ENCODE measurements around the gene RUNX2.

Gene RUNX2

DNA sequence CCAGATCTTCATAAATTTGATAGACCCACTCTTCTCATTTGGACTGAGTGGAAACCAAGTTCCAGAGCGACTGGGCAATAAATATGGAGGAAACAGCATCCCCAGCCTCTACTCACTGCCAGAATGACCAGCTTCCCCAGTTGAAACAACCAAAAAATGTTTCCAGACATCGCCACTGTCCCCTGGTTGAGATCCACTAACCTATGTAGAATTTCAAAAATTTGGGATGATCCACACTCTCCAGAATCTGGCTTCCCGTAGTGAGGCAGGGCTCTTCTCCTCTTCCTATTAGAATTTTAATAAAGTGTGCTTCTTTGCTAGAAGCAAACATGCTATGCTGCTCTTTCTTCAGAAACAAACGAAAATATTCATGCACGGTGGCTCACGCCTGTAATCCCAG, 336.6 kb downstream of the RUNX2 start:
- Histone ChIP-seq H3K9me3 (ENCODE audit: low read length) (no peaks in the 10 kb centered on the region), H3K36me3 (ENCODE audit: insufficient read depth, low read length) (no peaks in the 10 kb centered on the region), H3K27me3 (ENCODE audit: insufficient read depth, low read length) (no peaks in the 10 kb centered on the region), H2AFZ (ENCODE audit: low read length) (no peak overlapping the region), H3K79me2 (ENCODE audit: insufficient read depth, low read length) (no peaks in the 10 kb centered on the region), H3K9ac (ENCODE audit: low read length) (no peak overlapping the region), H3K4me2 (ENCODE audit: low read length) (no peak overlapping the region), H4K20me1 (ENCODE audit: insufficient read depth, low read length) (no peaks in the 10 kb centered on the region), H3K4me3 (ENCODE audit: low read depth, low read length, poor library complexity, severe bottlenecking) (no peak overlapping the region), H3K27ac (ENCODE audit: low read depth, low read length, poor library complexity, severe bottlenecking) (no peak overlapping the region), H3K4me1 (ENCODE audit: insufficient read depth, low read length, severe bottlenecking) (peaks cover 22% of the 10 kb centered on the region), H3K9me2 (ENCODE audit: low read depth, low read length) (no peaks in the 10 kb centered on the region), H3F3A (ENCODE audit: insufficient read depth, low read length) (no peaks in the 10 kb centered on the region)
- TF ChIP-seq, protein P1, sequence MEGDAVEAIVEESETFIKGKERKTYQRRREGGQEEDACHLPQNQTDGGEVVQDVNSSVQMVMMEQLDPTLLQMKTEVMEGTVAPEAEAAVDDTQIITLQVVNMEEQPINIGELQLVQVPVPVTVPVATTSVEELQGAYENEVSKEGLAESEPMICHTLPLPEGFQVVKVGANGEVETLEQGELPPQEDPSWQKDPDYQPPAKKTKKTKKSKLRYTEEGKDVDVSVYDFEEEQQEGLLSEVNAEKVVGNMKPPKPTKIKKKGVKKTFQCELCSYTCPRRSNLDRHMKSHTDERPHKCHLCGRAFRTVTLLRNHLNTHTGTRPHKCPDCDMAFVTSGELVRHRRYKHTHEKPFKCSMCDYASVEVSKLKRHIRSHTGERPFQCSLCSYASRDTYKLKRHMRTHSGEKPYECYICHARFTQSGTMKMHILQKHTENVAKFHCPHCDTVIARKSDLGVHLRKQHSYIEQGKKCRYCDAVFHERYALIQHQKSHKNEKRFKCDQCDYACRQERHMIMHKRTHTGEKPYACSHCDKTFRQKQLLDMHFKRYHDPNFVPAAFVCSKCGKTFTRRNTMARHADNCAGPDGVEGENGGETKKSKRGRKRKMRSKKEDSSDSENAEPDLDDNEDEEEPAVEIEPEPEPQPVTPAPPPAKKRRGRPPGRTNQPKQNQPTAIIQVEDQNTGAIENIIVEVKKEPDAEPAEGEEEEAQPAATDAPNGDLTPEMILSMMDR (IDR thresholded peaks at IDR 0.05; ENCODE audit: low read length), result no peak
- TF ChIP-seq EZH2 (IDR thresholded peaks at IDR 0.05; ENCODE audit: borderline replicate concordance, low read length), result no peak

- no peaks in the 10 kb centered on the region for H3F3A ChIP-seq (ENCODE audit: insufficient read depth, low read length)
- no peak for TF ChIP-seq EZH2 (IDR thresholded peaks at IDR 0.05; ENCODE audit: borderline replicate concordance, low read length)
- TF ChIP-seq, protein P1 (IDR thresholded peaks at IDR 0.05; ENCODE audit: low read length), result no peak
- no peak overlapping the region for H3K4me2 ChIP-seq (ENCODE audit: low read length)
- no peaks in the 10 kb centered on the region for H4K20me1 ChIP-seq (ENCODE audit: insufficient read depth, low read length)
- H3K4me3 ChIP-seq (ENCODE audit: low read depth, low read length, poor library complexity, severe bottlenecking), result no peak overlapping the region
- H3K9ac ChIP-seq (ENCODE audit: low read length), result no peak overlapping the region
- H2AFZ ChIP-seq (ENCODE audit: low read length), result no peak overlapping the region
- no peaks in the 10 kb centered on the region for H3K36me3 ChIP-seq (ENCODE audit: insufficient read depth, low read length)
- H3K9me2 ChIP-seq (ENCODE audit: low read depth, low read length), result no peaks in the 10 kb centered on the region
- no peaks in the 10 kb centered on the region for H3K9me3 ChIP-seq (ENCODE audit: low read length)
- peaks cover 17% of the 10 kb centered on the region for H3K4me1 ChIP-seq (ENCODE audit: insufficient read depth, low read length, severe bottlenecking)
- H3K27ac ChIP-seq (ENCODE audit: low read depth, low read length, poor library complexity, severe bottlenecking), result no peak overlapping the region
- no peaks in the 10 kb centered on the region for H3K79me2 ChIP-seq (ENCODE audit: insufficient read depth, low read length)
- H3K27me3 ChIP-seq (ENCODE audit: insufficient read depth, low read length), result no peaks in the 10 kb centered on the region
Measured at GRCh38 chr6:45665859-45666258, 337.7 kb downstream of the RUNX2 start.

DNA sequence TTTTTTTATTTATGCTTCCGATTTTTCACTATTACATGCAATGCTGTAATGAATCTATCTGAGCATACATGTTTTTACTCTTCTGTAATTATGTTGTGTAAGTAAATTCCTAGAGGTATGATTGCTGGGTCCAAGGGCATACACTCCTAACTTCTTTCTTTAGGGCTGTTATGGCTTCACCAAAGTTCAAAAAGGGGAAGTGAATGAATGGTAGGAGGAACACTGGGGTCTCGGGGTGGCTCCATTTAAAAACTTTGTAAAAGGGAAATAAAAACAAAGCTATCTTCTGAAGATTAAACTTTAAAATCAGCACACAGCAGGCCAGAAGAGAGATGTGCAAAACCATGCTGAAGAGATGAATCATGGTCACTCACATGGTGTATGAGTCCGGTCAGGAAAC, 338.7 kb downstream of the RUNX2 start:
- Histone ChIP-seq H3K36me3 (ENCODE audit: insufficient read depth, low read length) (no peaks in the 10 kb centered on the region), H3K4me2 (ENCODE audit: low read length) (no peak overlapping the region), H4K20me1 (ENCODE audit: insufficient read depth, low read length) (no peaks in the 10 kb centered on the region), H3F3A (ENCODE audit: insufficient read depth, low read length) (no peaks in the 10 kb centered on the region), H3K27me3 (ENCODE audit: insufficient read depth, low read length) (no peaks in the 10 kb centered on the region), H2AFZ (ENCODE audit: low read length) (no peak overlapping the region), H3K4me3 (ENCODE audit: low read depth, low read length, poor library complexity, severe bottlenecking) (no peak overlapping the region), H3K27ac (ENCODE audit: low read depth, low read length, poor library complexity, severe bottlenecking) (no peak overlapping the region), H3K9me3 (ENCODE audit: low read length) (no peaks in the 10 kb centered on the region), H3K4me1 (ENCODE audit: insufficient read depth, low read length, severe bottlenecking) (peaks cover 10% of the 10 kb centered on the region), H3K9me2 (ENCODE audit: low read depth, low read length) (no peaks in the 10 kb centered on the region), H3K9ac (ENCODE audit: low read length) (no peak overlapping the region), H3K79me2 (ENCODE audit: insufficient read depth, low read length) (no peaks in the 10 kb centered on the region)
- TF ChIP-seq EZH2 (IDR thresholded peaks at IDR 0.05; ENCODE audit: borderline replicate concordance, low read length), result no peak
- TF ChIP-seq, protein P1 (IDR thresholded peaks at IDR 0.05; ENCODE audit: low read length), result no peak

All from OCI-LY1 (cell line).